Measurements from ENCODE around the gene DDX51. TPM values are rescaled to one million over a fixed set of nuclear protein-coding genes. Genes with fewer than 3 reads are reported as not detected.

The DDX51 gene
- polyA plus RNA-seq, 2 of the 4 experiments (the other 2 are of a cell fraction): 10.2 to 22.6 TPM

GRCh38 chr12:132161036-132161781, 17.1 kb upstream of the DDX51 start:
- ATAC-seq: peak in 1 of 2 experiments; percentile 15; a peak in 2 of 6 replicates
- peak in 1 of 2 experiments; percentile 78 for DNase-seq (ENCODE audit: low read depth in 1 of 2, low spot score in 1 of 2)

GRCh38 chr12:132160601-132161035, 16.5 kb upstream of the DDX51 start:
- H3K4me2 ChIP-seq: no peak overlapping the region
- WGBS (ENCODE audit: missing lambda C conversion rate): 84% methylated on average over 14 of the region's 15 CpGs
- H3K4me1 ChIP-seq: peaks cover 11% of the 10 kb centered on the region
- no peak for FAIRE-seq
- DNase-seq (ENCODE audit: low read depth in 1 of 2, low spot score in 1 of 2): no peak
- no peak overlapping the region for H3K27ac ChIP-seq
- no peak overlapping the region for H3K4me3 ChIP-seq
- ChIA-PET CTCF (interaction anchor here (1.2 to 2.3 kb wide), 3 partner anchors 9 to 254 kb away, joined by 3 to 18 read pairs (median 3); no protein-coding TSS in a partner anchor), POLR2A (no interaction called here)
- TF ChIP-seq SREBF2 (IDR thresholded peaks at IDR 0.05): no peak
- no peak for TF ChIP-seq JUN (IDR thresholded peaks at IDR 0.05)
- no peak for TF ChIP-seq EHF (CRISPR knock-in tag; IDR thresholded peaks at IDR 0.05)
- no peak for TF ChIP-seq MAX (IDR thresholded peaks at IDR 0.05)
- TF ChIP-seq FOSL2 (IDR thresholded peaks at IDR 0.05): no peak
- no peak for TF ChIP-seq FOSL2 (CRISPR knock-in tag; IDR thresholded peaks at IDR 0.05)
- no peak for TF ChIP-seq RCOR1 (IDR thresholded peaks at IDR 0.05; ENCODE audit: low read depth, low read length)
- no peak for TF ChIP-seq ZSCAN20 (CRISPR knock-in tag; IDR thresholded peaks at IDR 0.05)
- TF ChIP-seq NFE2L2 (conservative IDR thresholded peaks at IDR 0.05; ENCODE audit: low read length): no peak
- no peak for TF ChIP-seq HEYL (CRISPR knock-in tag; IDR thresholded peaks at IDR 0.05)
- no peak for TF ChIP-seq E2F6 (IDR thresholded peaks at IDR 0.05; ENCODE audit: borderline replicate concordance, low read depth)
- TF ChIP-seq BHLHE40 (IDR thresholded peaks at IDR 0.05; ENCODE audit: low read depth, low read length): no peak
- TF ChIP-seq REST (IDR thresholded peaks at IDR 0.05): no peak
- no peak for TF ChIP-seq NPAS2 (CRISPR knock-in tag; IDR thresholded peaks at IDR 0.05; ENCODE audit: borderline replicate concordance)
- ATAC-seq: no peak; a peak in 1 of 6 replicates
- H3K9me3 ChIP-seq: no peaks in the 10 kb centered on the region

More at GRCh38 chr12:132161036-132161781, 17.1 kb upstream of the DDX51 start:
- H3K27ac ChIP-seq: no peak overlapping the region
- CTCF ChIA-PET: interaction anchor here (1.2 to 3.5 kb wide), 3 partner anchors 8 to 254 kb away, joined by 3 to 18 read pairs (median 18); no protein-coding TSS in a partner anchor
- no peaks in the 10 kb centered on the region for H3K9me3 ChIP-seq
- H3K4me2 ChIP-seq: no peak overlapping the region
- POLR2A ChIA-PET: no interaction called here
- FAIRE-seq: no peak
- TF ChIP-seq GATA3 (IDR thresholded peaks at IDR 0.05; ENCODE audit: borderline replicate concordance) (no peak), NFE2L2 (conservative IDR thresholded peaks at IDR 0.05; ENCODE audit: low read length) (no peak)
- H3K4me1 ChIP-seq: peaks cover 11% of the 10 kb centered on the region
- 54% methylated on average over 7 of the region's 14 CpGs for WGBS (ENCODE audit: missing lambda C conversion rate)
- no peak overlapping the region for H3K4me3 ChIP-seq

- no peaks in the 10 kb centered on the region for H3K9me3 ChIP-seq
- ATAC-seq (no peak), DNase-seq (ENCODE audit: low read depth in 1 of 2, low spot score in 1 of 2) (no peak), FAIRE-seq (no peak)
- POLR2A ChIA-PET: no interaction called here
- no peak overlapping the region for H3K27ac ChIP-seq
- CTCF ChIA-PET: interaction anchor here (1.2 to 2.3 kb wide), 2 partner anchors 14 to 255 kb away, joined by 3 to 18 read pairs; no protein-coding TSS in a partner anchor
- TF ChIP-seq HDAC2 (IDR thresholded peaks at IDR 0.05) (no peak), ESRRA (IDR thresholded peaks at IDR 0.05; ENCODE audit: borderline replicate concordance, low read length) (no peak), MAX (IDR thresholded peaks at IDR 0.05) (no peak)
- no peak overlapping the region for H3K4me3 ChIP-seq
- 89% methylated on average over 13 of the region's 16 CpGs for WGBS (ENCODE audit: missing lambda C conversion rate)
- no peak overlapping the region for H3K4me2 ChIP-seq
- H3K4me1 ChIP-seq: peaks cover 11% of the 10 kb centered on the region
Measured at GRCh38 chr12:132160016-132160415, 15.9 kb upstream of the DDX51 start.

All from A549 (cell line).